Stimulated activated naive CD8-positive, alpha-beta T cell treated with anti-CD3 and anti-CD28 coated beads, Interleukin-15, Interleukin-2, amounts not matched to agents 100 ng/mL and 50 ng/mL, for 24 hours (primary cell): ENCODE data around the gene OXCT1.
"Not testable (repeated sequence)": the region's sequence is repeated elsewhere in the genome, so short reads cannot be mapped to it uniquely, and the experiment has no call there.

Experiments used
- H3K27ac Mint-ChIP-seq: one replicate; pipeline ENCODE4 v1.8.0; 2021; ENCODE audit warnings: mild to moderate bottlenecking, mixed read lengths
- H3K27me3 Mint-ChIP-seq: one replicate; pipeline ENCODE4 v1.8.0; 2021; ENCODE audit warnings: mixed read lengths
- H3K36me3 Mint-ChIP-seq: one replicate; pipeline ENCODE4 v1.8.0; 2021; ENCODE audit warnings: low read depth, mixed read lengths
- H3K4me1 Mint-ChIP-seq: one replicate; pipeline ENCODE4 v1.8.0; 2021; ENCODE audit warnings: low read depth, mixed read lengths
- H3K4me3 Mint-ChIP-seq: one replicate; pipeline ENCODE4 v1.8.0; 2021; ENCODE audit warnings: mild to moderate bottlenecking, mixed read lengths
- H3K9me3 Mint-ChIP-seq: one replicate; pipeline ENCODE4 v1.8.0; 2021; ENCODE audit warnings: mixed read lengths

The OXCT1 gene

GRCh38 chr5:41852293-41852692 lies 17.9 kb downstream of the OXCT1 start:
- H3K9me3 Mint-ChIP-seq: peaks cover 4% of the 10 kb centered on the region
- no peak overlapping the region for H3K27ac Mint-ChIP-seq
- no peak overlapping the region for H3K4me3 Mint-ChIP-seq
- no peaks in the 10 kb centered on the region for H3K27me3 Mint-ChIP-seq
- H3K4me1 Mint-ChIP-seq: peaks cover 21% of the 10 kb centered on the region
- peaks cover 54% of the 10 kb centered on the region for H3K36me3 Mint-ChIP-seq

GRCh38 chr5:41851116-41851515 lies 19.1 kb downstream of the OXCT1 start:
- Mint-ChIP-seq H3K4me3 (peak overlapping the region; percentile 55), H3K27ac (peak overlapping the region; percentile 95), H3K9me3 (peaks cover 4% of the 10 kb centered on the region), H3K27me3 (no peaks in the 10 kb centered on the region), H3K4me1 (peaks cover 21% of the 10 kb centered on the region), H3K36me3 (peaks cover 58% of the 10 kb centered on the region)

- Mint-ChIP-seq H3K9me3 (peaks cover 4% of the 10 kb centered on the region), H3K4me3 (no peak overlapping the region), H3K27ac (no peak overlapping the region), H3K36me3 (peaks cover 55% of the 10 kb centered on the region), H3K27me3 (no peaks in the 10 kb centered on the region), H3K4me1 (peaks cover 21% of the 10 kb centered on the region)
Observed at GRCh38 chr5:41848983-41849382, 21.2 kb downstream of the OXCT1 start.

- H3K27me3 Mint-ChIP-seq, H3K27ac Mint-ChIP-seq, H3K4me3 Mint-ChIP-seq, H3K9me3 Mint-ChIP-seq, H3K4me1 Mint-ChIP-seq: not testable (repeated sequence)
- H3K36me3 Mint-ChIP-seq: peaks cover 39% of the 10 kb centered on the region
Observed at GRCh38 chr5:41845751-41846150, 24.5 kb downstream of the OXCT1 start.

- Mint-ChIP-seq H3K9me3 (no peaks in the 10 kb centered on the region), H3K36me3 (peaks cover 30% of the 10 kb centered on the region), H3K4me1 (peaks cover 7% of the 10 kb centered on the region), H3K27ac (no peak overlapping the region), H3K27me3 (no peaks in the 10 kb centered on the region), H3K4me3 (no peak overlapping the region)
Observed at GRCh38 chr5:41844502-41844901, 25.7 kb downstream of the OXCT1 start.

GRCh38 chr5:41843456-41844370 lies 26.5 kb downstream of the OXCT1 start:
- H3K27ac Mint-ChIP-seq: no peak overlapping the region
- peaks cover 7% of the 10 kb centered on the region for H3K4me1 Mint-ChIP-seq
- H3K36me3 Mint-ChIP-seq: peaks cover 30% of the 10 kb centered on the region
- H3K27me3 Mint-ChIP-seq: no peaks in the 10 kb centered on the region
- no peaks in the 10 kb centered on the region for H3K9me3 Mint-ChIP-seq
- H3K4me3 Mint-ChIP-seq: no peak overlapping the region

GRCh38 chr5:41842777-41843176 lies 27.4 kb downstream of the OXCT1 start:
- H3K36me3 Mint-ChIP-seq: peaks cover 39% of the 10 kb centered on the region
- no peaks in the 10 kb centered on the region for H3K9me3 Mint-ChIP-seq
- H3K27ac Mint-ChIP-seq: no peak overlapping the region
- H3K4me1 Mint-ChIP-seq: peaks cover 7% of the 10 kb centered on the region
- H3K4me3 Mint-ChIP-seq: no peak overlapping the region
- H3K27me3 Mint-ChIP-seq: no peaks in the 10 kb centered on the region

- Mint-ChIP-seq H3K27me3 (no peaks in the 10 kb centered on the region), H3K9me3 (no peaks in the 10 kb centered on the region), H3K4me1 (peaks cover 14% of the 10 kb centered on the region), H3K27ac (no peak overlapping the region), H3K36me3 (peaks cover 43% of the 10 kb centered on the region), H3K4me3 (no peak overlapping the region)
Observed at GRCh38 chr5:41841325-41841724, 28.9 kb downstream of the OXCT1 start.

GRCh38 chr5:41840251-41840650 lies 30.0 kb downstream of the OXCT1 start:
- Mint-ChIP-seq H3K4me3 (no peak overlapping the region), H3K9me3 (no peaks in the 10 kb centered on the region), H3K27me3 (no peaks in the 10 kb centered on the region), H3K36me3 (peaks cover 47% of the 10 kb centered on the region), H3K4me1 (peaks cover 21% of the 10 kb centered on the region), H3K27ac (no peak overlapping the region)

GRCh38 chr5:41837793-41838192 lies 32.4 kb downstream of the OXCT1 start:
- Mint-ChIP-seq H3K27ac (no peak overlapping the region), H3K27me3 (no peaks in the 10 kb centered on the region), H3K9me3 (no peaks in the 10 kb centered on the region), H3K4me3 (no peak overlapping the region), H3K36me3 (peaks cover 69% of the 10 kb centered on the region), H3K4me1 (peaks cover 26% of the 10 kb centered on the region)

GRCh38 chr5:41835645-41836044 lies 34.6 kb downstream of the OXCT1 start:
- H3K4me1 Mint-ChIP-seq: peaks cover 20% of the 10 kb centered on the region
- H3K4me3 Mint-ChIP-seq: no peak overlapping the region
- no peaks in the 10 kb centered on the region for H3K27me3 Mint-ChIP-seq
- no peaks in the 10 kb centered on the region for H3K9me3 Mint-ChIP-seq
- no peak overlapping the region for H3K27ac Mint-ChIP-seq
- peaks cover 79% of the 10 kb centered on the region for H3K36me3 Mint-ChIP-seq

GRCh38 chr5:41834506-41834905 lies 35.7 kb downstream of the OXCT1 start:
- Mint-ChIP-seq H3K27me3 (no peaks in the 10 kb centered on the region), H3K36me3 (peaks cover 82% of the 10 kb centered on the region), H3K4me3 (no peak overlapping the region), H3K27ac (no peak overlapping the region), H3K9me3 (no peaks in the 10 kb centered on the region), H3K4me1 (peaks cover 20% of the 10 kb centered on the region)

- H3K9me3 Mint-ChIP-seq: no peaks in the 10 kb centered on the region
- no peak overlapping the region for H3K4me3 Mint-ChIP-seq
- peaks cover 20% of the 10 kb centered on the region for H3K4me1 Mint-ChIP-seq
- H3K36me3 Mint-ChIP-seq: peaks cover 77% of the 10 kb centered on the region
- no peaks in the 10 kb centered on the region for H3K27me3 Mint-ChIP-seq
- H3K27ac Mint-ChIP-seq: no peak overlapping the region
Observed at GRCh38 chr5:41832430-41832829, 37.8 kb downstream of the OXCT1 start.

GRCh38 chr5:41831155-41831554 lies 39.1 kb downstream of the OXCT1 start:
- H3K9me3 Mint-ChIP-seq: no peaks in the 10 kb centered on the region
- H3K4me1 Mint-ChIP-seq: peaks cover 11% of the 10 kb centered on the region
- H3K27ac Mint-ChIP-seq: no peak overlapping the region
- no peak overlapping the region for H3K4me3 Mint-ChIP-seq
- peaks cover 83% of the 10 kb centered on the region for H3K36me3 Mint-ChIP-seq
- no peaks in the 10 kb centered on the region for H3K27me3 Mint-ChIP-seq

GRCh38 chr5:41827792-41828191 lies 42.4 kb downstream of the OXCT1 start:
- H3K27me3 Mint-ChIP-seq: no peaks in the 10 kb centered on the region
- peaks cover 84% of the 10 kb centered on the region for H3K36me3 Mint-ChIP-seq
- H3K9me3 Mint-ChIP-seq: no peaks in the 10 kb centered on the region
- H3K27ac Mint-ChIP-seq: no peak overlapping the region
- H3K4me3 Mint-ChIP-seq: no peak overlapping the region
- no peaks in the 10 kb centered on the region for H3K4me1 Mint-ChIP-seq

GRCh38 chr5:41822036-41822435 lies 48.2 kb downstream of the OXCT1 start:
- Mint-ChIP-seq H3K27me3 (no peaks in the 10 kb centered on the region), H3K4me3 (no peak overlapping the region), H3K4me1 (peaks cover 3% of the 10 kb centered on the region), H3K36me3 (peaks cover 81% of the 10 kb centered on the region), H3K9me3 (no peaks in the 10 kb centered on the region), H3K27ac (no peak overlapping the region)
